NOMO-1 treated with dmso at 0.1 percent for 144 hours (cell line): ENCODE measurements around the gene SUN3.
A peak's percentile ranks its signal among the peaks of the same experiment; 100 is the strongest.
"Not testable (repeated sequence)": the region's sequence is repeated elsewhere in the genome, so short reads cannot be mapped to it uniquely, and the experiment has no call there.

ENCODE experiments used
- DNase-seq: peaks from one replicate; lab custom pipeline; 2025; ENCODE audit not compliant: unreplicated experiment; lab: John Stamatoyannopoulos, UW

SUN3 gene

GRCh38 chr7:47945261-47946015 is 83.5 kb downstream of the SUN3 start:
- no peak for DNase-seq

- no peak for DNase-seq
Observed at GRCh38 chr7:47944536-47945260, 84.2 kb downstream of the SUN3 start.

GRCh38 chr7:47943676-47944474 is 85.0 kb downstream of the SUN3 start:
- no peak for DNase-seq

- not testable (repeated sequence) for DNase-seq
Observed at GRCh38 chr7:47942651-47943050, 86.3 kb downstream of the SUN3 start.

- no peak for DNase-seq
Observed at GRCh38 chr7:47942132-47942531, 86.8 kb downstream of the SUN3 start.

GRCh38 chr7:47941136-47941844 is 87.6 kb downstream of the SUN3 start:
- peak; percentile 2 for DNase-seq

- no peak for DNase-seq
Observed at GRCh38 chr7:47940088-47941013, 88.6 kb downstream of the SUN3 start.

- no peak for DNase-seq
Observed at GRCh38 chr7:47939425-47940036, 89.4 kb downstream of the SUN3 start.

GRCh38 chr7:47938574-47939165 is 90.2 kb downstream of the SUN3 start:
- no peak for DNase-seq

GRCh38 chr7:47937711-47938573 is 91.0 kb downstream of the SUN3 start:
- no peak for DNase-seq
